Measurements from ENCODE around the gene ERLEC1.
"Not testable (repeated sequence)": the region's sequence is repeated elsewhere in the genome, so short reads cannot be mapped to it uniquely, and the experiment has no call there.

The ERLEC1 gene

GRCh38 chr2:53842891-53843290, 56.0 kb downstream of the ERLEC1 start:
- no peak for DNase-seq

GRCh38 chr2:53843595-53843994, 56.8 kb downstream of the ERLEC1 start:
- DNase-seq = no peak

- DNase-seq = no peak
These were observed 61.2 kb downstream of the ERLEC1 start for GRCh38 chr2:53848062-53848461.

- DNase-seq = not testable (repeated sequence)
These were observed 64.4 kb downstream of the ERLEC1 start for GRCh38 chr2:53851052-53851757.

GRCh38 chr2:53852532-53852931, 65.7 kb downstream of the ERLEC1 start:
- no peak for DNase-seq

GRCh38 chr2:53854678-53855077, 67.8 kb downstream of the ERLEC1 start:
- DNase-seq = no peak

- no peak for DNase-seq
These were observed 69.4 kb downstream of the ERLEC1 start for GRCh38 chr2:53856272-53856671.

GRCh38 chr2:53859206-53860181, 72.7 kb downstream of the ERLEC1 start, which contains the start of gene GPR75:
TSS of gene GPR75 (minus strand) at chr2:53859967. CDS start at chr2:53854756, 5,211 bp downstream.
- no peak for DNase-seq

- DNase-seq = no peak
These were observed 75.0 kb downstream of the ERLEC1 start for GRCh38 chr2:53861824-53862223.

- no peak for DNase-seq
These were observed 76.8 kb downstream of the ERLEC1 start for GRCh38 chr2:53863538-53864227.

GRCh38 chr2:53865264-53865663, 78.4 kb downstream of the ERLEC1 start:
- no peak for DNase-seq

- DNase-seq = no peak
These were observed 79.1 kb downstream of the ERLEC1 start for GRCh38 chr2:53865962-53866361.

- no peak for DNase-seq
These were observed 80.3 kb downstream of the ERLEC1 start for GRCh38 chr2:53867169-53867568.

- DNase-seq = no peak
These were observed 80.9 kb downstream of the ERLEC1 start for GRCh38 chr2:53867773-53868172.

Data from RPMI8226 (cell line).